ENCODE data around the gene PRRC2A. TPM values are rescaled to one million over a fixed set of nuclear protein-coding genes. Genes with fewer than 3 reads are reported as not detected.

The PRRC2A gene
- total RNA-seq, 2 experiments from 2014 or later = 156 to 355 TPM

- BruUV-seq (replicated peaks) = no TSS peak
- H4K20me1 ChIP-seq (ENCODE audit: insufficient read depth, low read length) = no peaks in the 10 kb centered on the region
- intact Hi-C loops (cut with micrococcal nuclease; ENCODE audit: unreplicated experiment) = no loop called here
- peaks cover 15% of the 10 kb centered on the region; the same call in 1 of the 2 replicates for H3K79me2 ChIP-seq (ENCODE audit: insufficient read depth, low read depth, low read length)
- ChIA-PET CTCF (ENCODE audit: unreplicated experiment) (no interaction called here), POLR2A (interaction anchor here (1.3 kb wide), 1 partner anchor 9 kb away, joined by 3 read pairs; no protein-coding TSS in a partner anchor)
- H3K27ac ChIP-seq (ENCODE audit: low read depth, low read length, poor library complexity, severe bottlenecking) = no peak overlapping the region
- H3K4me2 ChIP-seq (ENCODE audit: low read length) = no peak overlapping the region
- TF ChIP-seq CTCF (conservative IDR thresholded peaks at IDR 0.05; ENCODE audit: low read length) (no peak), EZH2phosphoT487 (IDR thresholded peaks at IDR 0.05; ENCODE audit: borderline replicate concordance, low read depth, low read length) (no peak)
- no peaks in the 10 kb centered on the region for H3K9me3 ChIP-seq (ENCODE audit: low read length)
- no peak overlapping the region for H3K4me3 ChIP-seq (ENCODE audit: low read depth, low read length, poor library complexity, severe bottlenecking)
- H3K4me1 ChIP-seq (ENCODE audit: insufficient read depth, low read length, poor library complexity, severe bottlenecking) = peaks cover 79% of the 10 kb centered on the region
- H2AFZ ChIP-seq (ENCODE audit: low read length) = no peak overlapping the region
- peaks cover 13% of the 10 kb centered on the region; the same call in 1 of the 2 replicates for H3K36me3 ChIP-seq (ENCODE audit: insufficient read depth, low read length)
- no peak for DNase-seq (ENCODE audit: low spot score)
- no peaks in the 10 kb centered on the region for H3K9me2 ChIP-seq (ENCODE audit: insufficient read depth, low read length)
Observed at GRCh38 chr6:31579119-31579505, 41.4 kb upstream of the PRRC2A start.

DNA sequence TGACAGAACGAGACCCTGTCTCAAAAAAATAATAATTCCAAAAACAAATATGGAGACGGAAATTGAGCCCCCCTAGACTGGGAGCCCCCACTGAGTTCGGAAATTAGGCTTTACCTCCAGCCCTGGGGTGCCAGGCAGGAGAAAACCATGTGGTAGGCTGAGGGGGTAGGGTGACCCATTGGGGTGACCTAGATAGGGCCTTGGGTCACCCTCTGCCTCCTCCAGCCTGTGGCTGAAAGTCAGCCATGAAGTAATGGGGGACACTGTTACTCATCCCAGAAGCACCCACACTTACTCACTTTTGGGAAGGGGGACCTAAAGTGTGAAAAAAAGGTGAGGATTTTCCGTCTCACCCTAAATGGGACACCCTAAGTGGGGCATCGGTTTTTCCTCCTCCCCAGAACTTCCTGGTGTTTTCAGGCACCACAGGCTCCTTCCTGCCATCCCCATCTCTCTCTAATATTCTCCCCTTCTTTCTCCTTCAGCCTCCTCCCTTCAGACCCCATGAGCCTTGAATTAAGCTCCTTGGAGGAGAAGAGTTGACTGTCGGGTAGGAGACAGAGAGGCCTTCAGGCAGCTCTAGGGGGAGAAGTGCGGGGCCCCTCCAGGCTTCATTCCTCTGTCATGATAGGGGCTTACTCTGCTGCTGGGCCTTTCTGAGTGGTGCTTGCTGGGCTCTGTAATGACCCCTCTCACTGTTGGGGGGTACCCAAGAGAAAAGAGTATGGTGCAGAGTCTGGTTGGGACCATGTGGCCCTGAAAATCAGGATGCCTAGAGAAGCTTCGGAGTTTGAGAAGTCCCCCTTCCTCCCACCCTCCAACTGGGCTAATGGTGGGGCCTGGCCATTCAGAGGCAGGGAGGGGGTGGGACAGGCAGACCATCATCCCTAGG, 40.7 kb upstream of the PRRC2A start:
- Histone ChIP-seq H3K9me2 (ENCODE audit: insufficient read depth, low read length) (no peaks in the 10 kb centered on the region), H4K20me1 (ENCODE audit: insufficient read depth, low read length) (no peaks in the 10 kb centered on the region), H3K79me2 (ENCODE audit: insufficient read depth, low read depth, low read length) (peaks cover 15% of the 10 kb centered on the region; the same call in 1 of the 2 replicates), H3K36me3 (ENCODE audit: insufficient read depth, low read length) (peaks cover 13% of the 10 kb centered on the region; the same call in 1 of the 2 replicates), H3K27ac (ENCODE audit: low read depth, low read length, poor library complexity, severe bottlenecking) (no peak overlapping the region), H2AFZ (ENCODE audit: low read length) (no peak overlapping the region), H3K4me2 (ENCODE audit: low read length) (peak overlapping the region; percentile 88), H3K4me3 (ENCODE audit: low read depth, low read length, poor library complexity, severe bottlenecking) (peak overlapping the region; percentile 87), H3K9me3 (ENCODE audit: low read length) (no peaks in the 10 kb centered on the region), H3K4me1 (ENCODE audit: insufficient read depth, low read length, poor library complexity, severe bottlenecking) (peaks cover 78% of the 10 kb centered on the region)
- TF ChIP-seq CTCF (conservative IDR thresholded peaks at IDR 0.05; ENCODE audit: low read length) = no peak
- no peak for TF ChIP-seq EZH2phosphoT487 (IDR thresholded peaks at IDR 0.05; ENCODE audit: borderline replicate concordance, low read depth, low read length)
- intact Hi-C loops (cut with micrococcal nuclease; ENCODE audit: unreplicated experiment) = loop anchor here (10.0 kb wide), 1 partner anchor 175 kb away; the partner anchor contains the start of gene MICA
- ChIA-PET CTCF (ENCODE audit: unreplicated experiment) (interaction anchor here (1.3 to 4.4 kb wide), 2 partner anchors 18 to 31 kb away, joined by 3 to 27 read pairs; no protein-coding TSS in a partner anchor), POLR2A (interaction anchor here (0.8 to 6.0 kb wide), 4 partner anchors 10 to 63 kb away, joined by 3 to 49 read pairs (median 6); no protein-coding TSS in a partner anchor)
- no TSS peak for BruUV-seq (replicated peaks)
- no peak for DNase-seq (ENCODE audit: low spot score)

All from OCI-LY7 (cell line).